ENCODE data around the gene CEBPB. TPM values are rescaled to one million over a fixed set of nuclear protein-coding genes. Genes with fewer than 3 reads are reported as not detected.

The CEBPB gene
- total and polyA plus RNA-seq, 4 donors: 19.7 to 61.8 (median 29.2) TPM

DNA sequence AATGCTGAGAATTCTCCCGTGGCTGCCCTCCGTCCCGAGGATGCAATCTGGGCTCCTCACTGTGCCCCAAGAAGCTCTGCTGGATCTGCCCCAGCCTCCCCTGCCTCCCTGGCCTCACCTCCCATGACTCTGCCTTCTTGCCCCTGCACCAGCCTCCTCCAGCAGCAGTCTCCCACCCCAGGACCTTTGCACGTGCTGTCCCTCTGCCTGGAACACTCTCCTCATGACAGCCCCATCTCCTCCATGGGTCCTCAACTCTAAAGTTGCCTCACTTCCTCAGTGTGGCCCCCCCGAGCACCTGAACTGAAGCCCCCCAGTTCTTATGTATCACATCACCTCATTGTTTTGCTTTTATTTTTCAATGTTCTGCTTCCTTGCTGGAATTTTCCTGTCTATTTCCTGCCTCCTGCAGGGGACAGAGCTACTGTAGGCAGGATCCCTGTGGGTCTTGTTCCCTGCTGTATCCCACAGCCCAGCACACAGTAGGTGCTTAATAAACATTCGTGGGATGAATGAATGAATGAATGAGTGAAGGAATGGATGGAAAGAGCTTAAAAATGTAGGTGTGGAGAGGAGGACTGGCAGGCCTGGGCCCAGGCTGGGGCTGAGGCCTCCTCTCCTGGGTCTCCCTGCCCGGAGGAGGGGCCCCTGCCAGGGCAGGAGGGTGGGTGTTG lies 42.2 kb downstream of the CEBPB start:
- Histone ChIP-seq H3K27ac (ENCODE audit: low read depth in 1 of 2, low read length in 2 of 2) (no peak overlapping the region), H3K27me3 (ENCODE audit: control insufficient read depth in 4 of 4, insufficient read depth in 4 of 4, low read length in 3 of 4) (no peaks in the 10 kb centered on the region), H3K4me1 (ENCODE audit: control insufficient read depth in 4 of 4, insufficient read depth in 4 of 4, low read length in 3 of 4) (no peaks in the 10 kb centered on the region), H3K9ac (ENCODE audit: low read depth in 1 of 2, low read length in 2 of 2) (no peak overlapping the region), H3K9me3 (ENCODE audit: control insufficient read depth in 4 of 4, low read length in 3 of 4) (no peaks in the 10 kb centered on the region), H3K4me3 (ENCODE audit: low read depth in 1 of 3, low read length in 3 of 3) (no peak overlapping the region), H3K36me3 (ENCODE audit: control insufficient read depth in 4 of 4, insufficient read depth in 3 of 4, low read depth in 1 of 4, low read length in 3 of 4) (no peaks in the 10 kb centered on the region)
- 94% methylated on average over 7 of the region's 7 CpGs for WGBS
- no peak for DNase-seq (ENCODE audit: low spot score)
- TF ChIP-seq GABPA (IDR thresholded peaks at IDR 0.05 in 1 of 2, conservative IDR thresholded peaks at IDR 0.05 in 1 of 2) (no peak), NR2F2 (IDR thresholded peaks at IDR 0.05) (no peak), SP1 (IDR thresholded peaks at IDR 0.05) (no peak), RAD21 (IDR thresholded peaks at IDR 0.05) (no peak), RXRA (IDR thresholded peaks at IDR 0.05) (no peak), HNF4A (conservative IDR thresholded peaks at IDR 0.05) (no peak), EGR1 (IDR thresholded peaks at IDR 0.05; ENCODE audit: low read depth in 2 of 2) (no peak), FOXA2 (IDR thresholded peaks at IDR 0.05) (no peak), ZBTB33 (IDR thresholded peaks at IDR 0.05) (no peak), CTCF (IDR thresholded peaks at IDR 0.05; ENCODE audit: low read depth, low read length, missing input control) (no peak), YY1 (IDR thresholded peaks at IDR 0.05) (no peak), REST (IDR thresholded peaks at IDR 0.05) (no peak)
- TF ChIP-seq, protein P1, sequence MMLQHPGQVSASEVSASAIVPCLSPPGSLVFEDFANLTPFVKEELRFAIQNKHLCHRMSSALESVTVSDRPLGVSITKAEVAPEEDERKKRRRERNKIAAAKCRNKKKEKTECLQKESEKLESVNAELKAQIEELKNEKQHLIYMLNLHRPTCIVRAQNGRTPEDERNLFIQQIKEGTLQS (IDR thresholded peaks at IDR 0.05): no peak

All from liver (tissue), 9 donors.